ENCODE measurements around the gene LGALS3BP. TPM values are rescaled to one million over a fixed set of nuclear protein-coding genes. Genes with fewer than 3 reads are reported as not detected.

LGALS3BP gene
- total RNA-seq, 1 experiment from 2014 or later, result 69.8 TPM

GRCh38 chr17:78966910-78967600 is 12.7 kb downstream of the LGALS3BP start:
- H3K23ac ChIP-seq (ENCODE audit: insufficient read length, low read depth, low read length), result no peak overlapping the region
- H3K79me2 ChIP-seq (ENCODE audit: insufficient read depth, low read length), result no peaks in the 10 kb centered on the region
- H3K4me1 ChIP-seq (ENCODE audit: insufficient read depth, low read length), result no peaks in the 10 kb centered on the region
- H3K4me2 ChIP-seq (ENCODE audit: insufficient read depth, insufficient read length, low read length), result no peak overlapping the region
- H2AK5ac ChIP-seq (ENCODE audit: insufficient read length, low read length), result no peak overlapping the region
- no peak overlapping the region for H4K91ac ChIP-seq (ENCODE audit: insufficient read length, low read depth, low read length)
- peak; percentile 24 for DNase-seq
- TF ChIP-seq CTCF (conservative IDR thresholded peaks at IDR 0.05), result no peak
- no peak overlapping the region for H3K4ac ChIP-seq (ENCODE audit: low read depth, low read length)
- H2BK5ac ChIP-seq (ENCODE audit: insufficient read length, low read length), result no peak overlapping the region
- Mint-ChIP-seq H3K4me3 (no peak overlapping the region), H3K36me3 (ENCODE audit: insufficient read depth in 1 of 3, low read depth in 3 of 3) (peaks cover 0 to 26% (median 13%) of the 10 kb centered on the region in 3 experiments; a peak in 4 of 7 replicates), H3K4me1 (peaks cover 5 to 10% of the 10 kb centered on the region in 2 experiments), H3K27me3 (ENCODE audit: low read depth) (peaks cover 2% of the 10 kb centered on the region), H3K9me3 (no peaks in the 10 kb centered on the region; a peak in 1 of 5 replicates), H3K27ac (no peak overlapping the region)
- no peak overlapping the region for H4K5ac ChIP-seq (ENCODE audit: insufficient read length, low read depth, low read length)
- H3K18ac ChIP-seq (ENCODE audit: insufficient read length, low read depth, low read length), result no peak overlapping the region
- H3K27ac ChIP-seq (ENCODE audit: insufficient read length, low read depth, low read length), result no peak overlapping the region
- H3K14ac ChIP-seq (ENCODE audit: insufficient read depth, low read length), result no peak overlapping the region
- H4K8ac ChIP-seq (replicated peaks; ENCODE audit: insufficient read length, low read depth, low read length), result no peak overlapping the region
- no peak overlapping the region for H2BK120ac ChIP-seq (ENCODE audit: low read depth, low read length, poor library complexity, severe bottlenecking)
- no peak overlapping the region for H3K56ac ChIP-seq (ENCODE audit: insufficient read length, low read depth, low read length)
- no peak overlapping the region for H2BK12ac ChIP-seq (ENCODE audit: insufficient read length, low read depth, low read length)
- no peaks in the 10 kb centered on the region for H3K79me1 ChIP-seq (ENCODE audit: insufficient read depth, low read depth, low read length, poor library complexity, severe bottlenecking)
- H3K9ac ChIP-seq (ENCODE audit: extremely low read depth, insufficient read length, low read length), result no peak overlapping the region
- no peak overlapping the region for H2BK20ac ChIP-seq (ENCODE audit: low read depth, low read length, poor library complexity, severe bottlenecking)
- no peaks in the 10 kb centered on the region for H4K20me1 ChIP-seq (ENCODE audit: control insufficient read depth, insufficient read depth, insufficient read length)
- H3K23me2 ChIP-seq (ENCODE audit: insufficient read length, low read depth, low read length, poor library complexity, severe bottlenecking), result no peaks in the 10 kb centered on the region
- H3K9me3 ChIP-seq (ENCODE audit: control insufficient read depth, low read depth, low read length), result no peaks in the 10 kb centered on the region
- WGBS (ENCODE audit: extremely low coverage, insufficient read length, low lambda C conversion rate), result no CpG with 5 or more reads among the region's 23 CpGs
- no peak overlapping the region for H2AFZ ChIP-seq (ENCODE audit: low read length)
- no peaks in the 10 kb centered on the region for H3K27me3 ChIP-seq (ENCODE audit: insufficient read depth, low read length)
- H3T11ph ChIP-seq (ENCODE audit: low read length), result no peak overlapping the region
- no peak overlapping the region for H2BK15ac ChIP-seq (ENCODE audit: low read depth, low read length)
